ENCODE results near the gene EIF4B.

DNA sequence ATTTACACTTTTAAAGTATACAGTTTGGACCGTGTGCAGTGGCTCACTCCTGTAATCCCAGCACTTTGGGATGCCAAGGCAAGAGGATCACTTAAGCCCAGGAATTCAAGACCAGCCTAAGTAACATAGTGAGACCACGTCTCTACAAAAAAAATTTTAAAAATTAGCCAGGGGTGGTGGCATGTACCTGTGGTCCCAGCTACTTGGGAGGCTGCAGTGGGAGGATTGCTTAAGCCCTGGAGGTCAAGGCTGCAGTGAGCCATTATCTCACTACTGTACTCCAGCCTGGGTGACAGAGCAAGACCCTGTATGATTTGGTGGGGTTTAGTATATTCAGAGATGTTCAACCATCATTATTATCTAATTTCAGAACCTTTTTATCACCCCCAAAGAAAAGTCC lies 4.7 kb downstream of the EIF4B start:
- TF ChIP-seq, protein P1, sequence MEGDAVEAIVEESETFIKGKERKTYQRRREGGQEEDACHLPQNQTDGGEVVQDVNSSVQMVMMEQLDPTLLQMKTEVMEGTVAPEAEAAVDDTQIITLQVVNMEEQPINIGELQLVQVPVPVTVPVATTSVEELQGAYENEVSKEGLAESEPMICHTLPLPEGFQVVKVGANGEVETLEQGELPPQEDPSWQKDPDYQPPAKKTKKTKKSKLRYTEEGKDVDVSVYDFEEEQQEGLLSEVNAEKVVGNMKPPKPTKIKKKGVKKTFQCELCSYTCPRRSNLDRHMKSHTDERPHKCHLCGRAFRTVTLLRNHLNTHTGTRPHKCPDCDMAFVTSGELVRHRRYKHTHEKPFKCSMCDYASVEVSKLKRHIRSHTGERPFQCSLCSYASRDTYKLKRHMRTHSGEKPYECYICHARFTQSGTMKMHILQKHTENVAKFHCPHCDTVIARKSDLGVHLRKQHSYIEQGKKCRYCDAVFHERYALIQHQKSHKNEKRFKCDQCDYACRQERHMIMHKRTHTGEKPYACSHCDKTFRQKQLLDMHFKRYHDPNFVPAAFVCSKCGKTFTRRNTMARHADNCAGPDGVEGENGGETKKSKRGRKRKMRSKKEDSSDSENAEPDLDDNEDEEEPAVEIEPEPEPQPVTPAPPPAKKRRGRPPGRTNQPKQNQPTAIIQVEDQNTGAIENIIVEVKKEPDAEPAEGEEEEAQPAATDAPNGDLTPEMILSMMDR (IDR thresholded peaks at IDR 0.05) = no peak
- TF ChIP-seq ZFX (IDR thresholded peaks at IDR 0.05; ENCODE audit: borderline replicate concordance) = no peak

Measured in 22Rv1 (cell line).